Colon (tissue), 2 donors: ENCODE results near the gene HAPLN2.

Source experiments
- FAIRE-seq: peaks from 2 replicates; lab custom pipeline; 2012; peaks lifted over from hg19 to GRCh38; lab: Jason Lieb, UNC
- donor health status: control.
- donor health status: control.

Gene HAPLN2

DNA sequence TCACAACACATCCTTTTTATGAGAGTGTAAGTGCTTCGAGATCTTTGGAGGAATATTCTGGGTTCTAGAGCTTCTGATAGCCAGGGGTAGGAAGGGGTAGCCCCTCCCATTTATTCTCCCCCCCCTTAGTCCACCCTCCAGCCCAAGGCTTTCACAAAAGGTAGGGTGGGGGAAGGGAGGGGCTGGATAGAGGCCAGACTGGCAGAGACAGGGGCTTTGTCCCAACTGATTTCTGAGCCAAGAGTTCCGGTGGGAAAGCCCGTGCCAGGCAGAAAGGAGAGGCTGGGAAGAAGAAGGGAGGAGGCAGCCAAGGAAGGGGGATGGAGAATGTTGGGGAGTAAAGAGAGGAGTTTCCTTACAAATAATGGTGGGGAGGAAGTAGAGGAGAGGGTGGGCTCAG, 25.8 kb downstream of the HAPLN2 start:
- no peak for FAIRE-seq

DNA sequence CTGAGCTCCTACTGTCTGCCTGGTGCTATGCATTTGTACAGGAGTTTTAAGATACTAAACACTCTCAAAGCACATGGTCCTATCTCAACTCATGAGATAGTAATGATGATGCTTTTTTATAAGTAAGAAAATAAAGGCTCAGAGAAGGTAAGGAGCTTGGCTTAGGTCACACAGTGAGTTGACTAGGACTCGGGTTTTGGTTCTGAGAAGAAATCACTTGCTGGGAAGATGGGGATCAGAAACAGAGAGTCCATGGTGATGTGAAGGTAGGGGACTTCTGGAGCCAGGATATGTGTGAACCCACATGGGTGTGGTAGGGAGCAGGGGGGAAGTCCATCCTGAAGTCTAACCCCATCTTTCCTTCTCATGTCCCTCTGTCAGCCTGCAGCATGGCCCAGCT, 26.5 kb downstream of the HAPLN2 start:
- FAIRE-seq, result no peak

DNA sequence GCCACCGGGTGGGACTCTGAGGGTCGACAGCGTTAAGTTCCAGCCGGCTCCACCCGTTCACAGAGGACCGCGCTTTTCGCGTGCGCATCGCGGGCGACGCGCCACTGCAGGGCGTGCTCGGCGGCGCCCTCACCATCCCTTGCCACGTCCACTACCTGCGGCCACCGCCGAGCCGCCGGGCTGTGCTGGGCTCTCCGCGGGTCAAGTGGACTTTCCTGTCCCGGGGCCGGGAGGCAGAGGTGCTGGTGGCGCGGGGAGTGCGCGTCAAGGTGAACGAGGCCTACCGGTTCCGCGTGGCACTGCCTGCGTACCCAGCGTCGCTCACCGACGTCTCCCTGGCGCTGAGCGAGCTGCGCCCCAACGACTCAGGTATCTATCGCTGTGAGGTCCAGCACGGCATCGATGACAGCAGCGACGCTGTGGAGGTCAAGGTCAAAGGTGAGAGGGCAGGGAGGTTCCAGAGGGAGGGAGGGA, 27.6 kb downstream of the HAPLN2 start:
- FAIRE-seq, result no peak

DNA sequence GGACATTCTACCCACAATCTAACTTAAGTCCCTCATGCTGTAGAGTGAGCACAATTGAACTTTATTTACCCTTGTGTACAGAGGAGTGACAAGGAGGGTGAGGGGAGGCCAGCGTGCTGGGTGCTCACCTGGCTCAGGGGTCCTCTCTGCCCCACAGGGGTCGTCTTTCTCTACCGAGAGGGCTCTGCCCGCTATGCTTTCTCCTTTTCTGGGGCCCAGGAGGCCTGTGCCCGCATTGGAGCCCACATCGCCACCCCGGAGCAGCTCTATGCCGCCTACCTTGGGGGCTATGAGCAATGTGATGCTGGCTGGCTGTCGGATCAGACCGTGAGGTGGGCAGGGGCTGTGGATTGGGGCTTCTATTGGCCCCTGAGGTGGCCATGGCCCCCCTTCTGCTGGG, 28.1 kb downstream of the HAPLN2 start:
- FAIRE-seq, result no peak

DNA sequence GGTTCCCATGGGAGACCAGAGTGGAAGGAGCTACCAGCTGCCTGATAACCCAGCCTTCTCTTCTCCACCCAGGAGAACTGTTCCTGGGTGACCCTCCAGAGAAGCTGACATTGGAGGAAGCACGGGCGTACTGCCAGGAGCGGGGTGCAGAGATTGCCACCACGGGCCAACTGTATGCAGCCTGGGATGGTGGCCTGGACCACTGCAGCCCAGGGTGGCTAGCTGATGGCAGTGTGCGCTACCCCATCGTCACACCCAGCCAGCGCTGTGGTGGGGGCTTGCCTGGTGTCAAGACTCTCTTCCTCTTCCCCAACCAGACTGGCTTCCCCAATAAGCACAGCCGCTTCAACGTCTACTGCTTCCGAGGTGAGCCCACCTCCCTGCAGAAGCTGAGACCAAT, 29.3 kb downstream of the HAPLN2 start:
- FAIRE-seq, result no peak

DNA sequence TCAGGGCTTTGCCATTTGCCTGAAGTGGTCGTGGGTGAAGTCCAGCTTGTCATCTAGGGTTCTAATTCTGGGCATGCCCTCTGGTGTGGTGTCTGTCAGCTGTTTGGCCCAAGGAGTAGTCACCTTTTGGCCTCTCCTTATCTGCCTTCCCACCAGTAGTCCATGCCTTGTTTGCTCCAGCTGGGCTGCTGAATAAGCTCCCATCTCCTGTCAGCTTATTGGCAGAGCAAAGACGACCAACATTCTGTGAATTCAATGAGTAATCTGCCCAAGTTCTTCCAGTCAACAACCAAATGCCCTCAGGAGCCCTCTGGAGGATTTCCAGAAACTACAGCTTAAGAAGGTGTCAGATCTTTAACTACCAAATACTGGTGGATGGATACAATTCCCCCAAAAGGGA, 29.7 kb downstream of the HAPLN2 start:
- no peak for FAIRE-seq

DNA sequence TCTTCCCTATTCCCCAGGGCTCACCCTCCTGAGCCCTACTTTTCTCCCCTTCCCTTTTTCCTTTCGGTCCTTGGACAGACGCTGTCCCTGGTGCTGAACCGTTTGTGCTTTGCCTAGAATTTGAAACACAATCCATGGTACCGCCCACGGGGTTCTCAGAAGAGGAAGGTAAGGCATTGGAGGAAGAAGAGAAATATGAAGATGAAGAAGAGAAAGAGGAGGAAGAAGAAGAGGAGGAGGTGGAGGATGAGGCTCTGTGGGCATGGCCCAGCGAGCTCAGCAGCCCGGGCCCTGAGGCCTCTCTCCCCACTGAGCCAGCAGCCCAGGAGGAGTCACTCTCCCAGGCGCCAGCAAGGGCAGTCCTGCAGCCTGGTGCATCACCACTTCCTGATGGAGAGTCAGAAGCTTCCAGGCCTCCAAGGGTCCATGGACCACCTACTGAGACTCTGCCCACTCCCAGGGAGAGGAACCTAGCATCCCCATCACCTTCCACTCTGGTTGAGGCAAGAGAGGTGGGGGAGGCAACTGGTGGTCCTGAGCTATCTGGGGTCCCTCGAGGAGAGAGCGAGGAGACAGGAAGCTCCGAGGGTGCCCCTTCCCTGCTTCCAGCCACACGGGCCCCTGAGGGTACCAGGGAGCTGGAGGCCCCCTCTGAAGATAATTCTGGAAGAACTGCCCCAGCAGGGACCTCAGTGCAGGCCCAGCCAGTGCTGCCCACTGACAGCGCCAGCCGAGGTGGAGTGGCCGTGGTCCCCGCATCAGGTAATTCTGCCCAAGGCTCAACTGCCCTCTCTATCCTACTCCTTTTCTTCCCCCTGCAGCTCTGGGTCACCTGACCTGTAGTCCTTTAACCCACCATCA, 33.1 kb downstream of the HAPLN2 start:
- no peak for FAIRE-seq

DNA sequence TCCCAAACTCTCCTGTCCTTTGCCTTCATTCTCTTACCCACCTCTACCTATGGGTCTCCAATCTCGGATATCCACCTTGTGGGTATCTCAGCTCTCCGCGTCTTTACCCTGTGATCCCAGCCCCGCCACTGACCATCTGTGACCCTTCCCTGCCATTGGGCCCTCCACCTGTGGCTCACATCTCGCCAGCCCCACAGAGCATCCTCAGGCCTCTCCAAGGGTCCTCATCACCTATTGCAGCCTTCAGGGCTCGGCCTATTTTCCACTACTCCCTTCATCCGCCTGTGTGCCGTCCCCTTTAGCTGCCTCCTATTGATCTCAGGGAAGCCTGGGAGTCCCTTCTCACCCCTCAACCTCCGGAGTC, 33.8 kb downstream of the HAPLN2 start:
- no peak for FAIRE-seq

DNA sequence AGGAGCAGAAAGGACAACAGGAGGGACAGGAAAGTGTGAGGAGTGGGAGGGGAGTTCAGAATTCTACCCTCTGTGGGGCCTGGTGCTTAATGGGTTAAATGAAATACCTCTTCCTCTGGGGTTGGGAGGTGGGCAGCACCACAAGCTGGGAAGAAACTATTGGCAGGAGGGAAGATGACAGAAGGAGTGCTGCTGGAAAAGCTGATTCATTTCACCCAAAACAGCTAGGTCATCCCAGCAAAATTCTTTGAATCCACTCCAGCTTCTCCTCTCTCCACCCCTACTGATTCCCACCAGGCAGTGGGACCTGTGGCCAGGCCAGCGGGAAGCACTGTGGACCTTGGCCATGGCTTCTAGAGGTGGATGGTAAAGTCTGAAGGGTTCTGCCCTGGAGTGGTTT, 35.5 kb downstream of the HAPLN2 start:
- no peak for FAIRE-seq

DNA sequence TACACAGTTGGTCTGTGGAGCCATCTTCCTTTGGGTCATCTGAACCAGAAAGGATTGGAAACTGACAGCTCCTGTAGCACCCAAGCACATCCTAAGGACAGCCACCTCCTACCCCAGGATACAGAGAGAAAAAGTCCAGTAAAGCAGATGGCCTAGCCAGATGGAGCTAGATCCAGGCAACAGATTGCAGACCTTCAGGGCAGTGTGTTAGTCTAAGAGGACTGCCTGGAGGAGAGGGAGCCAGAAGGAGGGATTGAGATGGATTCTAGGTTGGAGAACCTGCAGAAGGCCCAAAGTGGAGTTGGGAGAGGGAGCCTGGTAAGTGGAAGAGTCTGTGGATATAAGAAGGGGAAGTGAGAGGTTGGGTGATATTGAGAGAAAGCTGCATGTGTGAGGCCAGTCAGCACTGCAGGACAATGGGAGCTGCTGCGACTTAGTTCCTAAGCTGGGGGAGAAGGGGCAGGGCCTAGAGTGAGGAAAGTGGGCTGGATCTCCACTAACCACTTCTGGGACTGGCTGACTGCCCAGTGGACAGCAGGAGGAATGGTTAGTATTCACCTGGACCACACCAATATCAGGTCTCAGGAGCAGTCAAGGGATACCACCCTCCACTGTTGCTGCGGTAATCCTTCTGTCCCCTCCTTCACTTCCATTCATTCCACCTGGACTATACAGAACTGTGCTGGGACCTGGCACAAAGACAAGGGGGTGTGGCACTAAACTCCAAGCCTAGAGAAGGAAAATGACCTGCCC, 36.1 kb downstream of the HAPLN2 start:
- no peak for FAIRE-seq

DNA sequence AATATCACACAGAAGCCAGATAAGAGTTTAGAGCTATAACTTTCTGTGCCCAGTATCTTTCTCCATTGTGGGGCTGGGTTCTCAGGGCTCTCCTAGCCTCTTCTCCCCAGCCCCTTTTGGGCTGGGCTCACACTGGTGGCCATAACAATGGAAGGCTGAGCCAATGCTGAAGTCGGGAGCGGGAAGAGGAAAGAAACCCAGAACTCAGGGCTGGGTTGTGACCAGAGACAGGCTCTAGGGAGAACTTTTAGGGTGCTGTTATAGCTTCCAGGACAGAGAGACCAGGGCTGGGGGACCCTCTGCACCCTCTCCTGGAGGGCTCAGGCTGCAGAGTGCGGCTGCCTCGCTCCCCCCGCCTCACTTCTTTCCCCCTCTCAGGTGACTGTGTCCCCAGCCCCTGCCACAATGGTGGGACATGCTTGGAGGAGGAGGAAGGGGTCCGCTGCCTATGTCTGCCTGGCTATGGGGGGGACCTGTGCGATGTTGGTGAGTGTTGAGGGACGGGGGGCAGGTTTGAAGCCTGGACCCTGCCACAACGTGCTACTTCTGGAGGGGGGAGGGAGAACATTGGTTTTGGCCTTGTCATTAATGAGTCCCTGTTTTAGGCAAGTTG, 36.8 kb downstream of the HAPLN2 start:
- no peak for FAIRE-seq

DNA sequence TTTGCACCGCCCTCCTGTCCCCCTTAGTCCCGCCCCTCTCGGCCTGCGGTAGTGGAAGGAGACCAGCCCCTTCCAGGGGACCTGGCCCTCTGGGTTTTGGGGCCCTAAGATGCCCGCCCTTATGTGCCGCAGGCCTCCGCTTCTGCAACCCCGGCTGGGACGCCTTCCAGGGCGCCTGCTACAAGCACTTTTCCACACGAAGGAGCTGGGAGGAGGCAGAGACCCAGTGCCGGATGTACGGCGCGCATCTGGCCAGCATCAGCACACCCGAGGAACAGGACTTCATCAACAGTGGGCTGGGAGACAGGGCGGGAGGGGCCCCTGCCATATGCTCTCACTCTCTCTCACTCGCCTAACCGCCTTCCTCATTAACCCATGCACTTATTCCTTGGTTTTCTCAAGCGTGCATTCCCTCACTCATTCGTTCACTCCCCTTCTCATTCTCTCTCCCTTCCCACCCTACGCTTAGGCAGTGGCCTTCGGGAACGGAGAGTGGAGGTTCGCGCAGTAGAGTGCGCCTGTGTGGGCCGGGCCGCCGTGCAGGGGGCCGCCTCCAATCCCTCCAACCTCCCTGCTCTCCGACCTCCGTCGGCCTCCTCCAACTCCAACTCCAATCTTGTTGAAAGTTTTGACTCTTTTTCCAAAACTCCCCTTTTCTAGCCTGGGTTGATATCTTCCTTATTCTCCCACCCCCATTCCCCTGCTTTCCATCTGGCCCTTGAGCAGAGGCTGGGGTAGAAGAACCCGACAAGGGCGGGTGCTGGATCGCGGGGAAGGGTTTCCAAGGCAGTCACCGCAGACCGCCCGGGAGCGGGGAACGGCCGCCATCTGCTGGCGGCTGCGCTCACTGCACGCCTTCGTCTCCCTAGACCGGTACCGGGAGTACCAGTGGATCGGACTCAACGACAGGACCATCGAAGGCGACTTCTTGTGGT, 37.9 kb downstream of the HAPLN2 start:
- FAIRE-seq, result no peak

DNA sequence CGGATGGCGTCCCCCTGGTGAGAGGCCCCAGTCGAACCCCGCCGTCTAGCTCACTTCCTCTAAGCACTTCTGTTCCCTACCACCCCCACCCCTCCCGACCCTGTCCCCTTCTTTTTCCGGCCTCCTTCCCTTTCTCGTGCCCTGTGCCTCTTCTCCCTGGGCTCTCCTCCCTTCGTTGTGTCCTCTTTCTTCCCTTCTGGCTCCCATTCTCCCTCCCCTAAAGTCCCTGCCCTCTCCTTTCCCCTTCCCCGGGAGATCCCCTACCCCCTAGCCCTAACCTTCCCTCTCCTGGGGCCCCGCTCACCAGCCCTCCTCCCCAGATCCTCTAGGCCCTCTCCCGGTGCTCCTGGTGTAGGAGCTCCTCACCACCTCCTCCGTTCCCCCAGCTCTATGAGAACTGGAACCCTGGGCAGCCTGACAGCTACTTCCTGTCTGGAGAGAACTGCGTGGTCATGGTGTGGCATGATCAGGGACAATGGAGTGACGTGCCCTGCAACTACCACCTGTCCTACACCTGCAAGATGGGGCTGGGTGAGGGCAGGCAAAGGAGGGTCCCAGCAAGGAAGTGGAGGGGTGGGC, 38.6 kb downstream of the HAPLN2 start:
- FAIRE-seq, result no peak

DNA sequence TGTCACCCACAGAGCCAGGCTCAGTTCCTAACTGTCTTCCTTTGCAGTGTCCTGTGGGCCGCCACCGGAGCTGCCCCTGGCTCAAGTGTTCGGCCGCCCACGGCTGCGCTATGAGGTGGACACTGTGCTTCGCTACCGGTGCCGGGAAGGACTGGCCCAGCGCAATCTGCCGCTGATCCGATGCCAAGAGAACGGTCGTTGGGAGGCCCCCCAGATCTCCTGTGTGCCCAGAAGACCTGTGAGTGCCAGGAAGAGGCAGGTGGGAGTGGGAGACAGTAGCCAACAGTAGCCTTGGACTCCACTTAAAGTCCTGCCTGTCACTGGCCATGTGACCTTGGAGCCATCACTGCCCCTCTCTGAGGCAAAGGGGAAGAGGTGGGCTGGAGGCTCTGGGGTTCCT, 39.3 kb downstream of the HAPLN2 start:
- FAIRE-seq, result no peak

DNA sequence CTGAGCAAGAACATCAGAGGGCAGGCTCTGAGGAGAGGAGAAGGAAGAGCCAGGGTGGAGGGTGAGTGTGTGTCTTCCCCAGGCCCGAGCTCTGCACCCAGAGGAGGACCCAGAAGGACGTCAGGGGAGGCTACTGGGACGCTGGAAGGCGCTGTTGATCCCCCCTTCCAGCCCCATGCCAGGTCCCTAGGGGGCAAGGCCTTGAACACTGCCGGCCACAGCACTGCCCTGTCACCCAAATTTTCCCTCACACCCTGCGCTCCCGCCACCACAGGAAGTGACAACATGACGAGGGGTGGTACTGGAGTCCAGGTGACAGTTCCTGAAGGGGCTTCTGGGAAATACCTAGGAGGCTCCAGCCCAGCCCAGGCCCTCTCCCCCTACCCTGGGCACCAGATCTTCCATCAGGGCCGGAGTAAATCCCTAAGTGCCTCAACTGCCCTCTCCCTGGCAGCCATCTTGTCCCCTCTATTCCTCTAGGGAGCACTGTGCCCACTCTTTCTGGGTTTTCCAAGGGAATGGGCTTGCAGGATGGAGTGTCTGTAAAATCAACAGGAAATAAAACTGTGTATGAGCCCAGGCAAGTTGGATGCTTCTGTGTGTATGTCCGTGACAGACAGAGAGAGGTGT, 39.8 kb downstream of the HAPLN2 start:
- no peak for FAIRE-seq

DNA sequence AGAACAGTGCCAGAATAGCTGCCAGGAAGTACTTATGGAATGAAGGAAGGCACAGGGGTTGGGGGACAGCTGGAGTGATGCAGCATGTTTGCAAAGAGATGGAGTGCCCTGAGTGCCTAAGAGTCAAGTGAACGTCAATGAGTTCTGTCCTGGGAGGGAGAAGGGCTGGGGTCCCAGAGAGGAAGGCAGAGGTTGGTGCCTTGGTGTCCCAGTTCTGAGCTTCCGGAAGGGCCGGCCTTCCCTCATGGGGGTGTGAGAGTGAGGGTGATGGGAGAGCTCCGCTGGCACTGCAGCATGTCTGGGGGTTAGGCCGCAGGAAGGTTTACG, 40.4 kb downstream of the HAPLN2 start:
- no peak for FAIRE-seq

DNA sequence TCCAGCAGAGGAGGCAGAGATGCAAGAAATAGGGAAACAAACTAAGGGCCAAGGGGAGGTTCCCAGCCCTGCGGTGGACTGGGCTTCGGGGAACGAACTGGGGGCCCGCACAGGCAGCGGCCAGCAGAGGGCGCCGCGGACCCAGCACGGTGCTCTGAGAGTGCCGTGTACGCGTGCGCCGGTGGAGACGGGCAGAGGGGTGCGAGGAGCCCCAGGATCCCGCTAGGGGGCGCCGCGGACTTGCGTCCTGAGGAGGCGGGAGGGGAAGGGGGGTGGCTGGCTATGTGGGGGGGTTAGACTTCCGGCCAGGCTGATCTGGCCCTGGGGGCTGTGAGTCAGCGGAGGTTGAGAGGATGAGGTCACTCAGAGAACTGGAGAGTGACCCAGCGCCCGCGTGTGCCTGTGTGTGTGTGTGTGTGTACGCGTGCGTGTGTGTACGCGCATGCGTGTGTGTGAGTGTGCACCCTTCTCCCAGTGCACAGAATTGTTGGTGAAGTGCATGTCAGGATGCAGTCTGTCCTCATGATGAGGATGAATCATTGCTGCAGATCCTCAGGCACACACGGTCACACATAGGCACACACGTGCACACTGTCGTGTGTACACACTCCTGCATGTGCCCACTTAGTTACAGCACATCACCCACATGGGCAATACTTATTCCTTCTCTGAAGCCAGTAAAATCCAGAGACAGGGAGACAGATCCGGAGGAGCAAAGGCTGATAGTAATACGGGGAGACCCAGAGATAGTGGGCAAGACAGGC, 41.0 kb downstream of the HAPLN2 start:
- no peak for FAIRE-seq

DNA sequence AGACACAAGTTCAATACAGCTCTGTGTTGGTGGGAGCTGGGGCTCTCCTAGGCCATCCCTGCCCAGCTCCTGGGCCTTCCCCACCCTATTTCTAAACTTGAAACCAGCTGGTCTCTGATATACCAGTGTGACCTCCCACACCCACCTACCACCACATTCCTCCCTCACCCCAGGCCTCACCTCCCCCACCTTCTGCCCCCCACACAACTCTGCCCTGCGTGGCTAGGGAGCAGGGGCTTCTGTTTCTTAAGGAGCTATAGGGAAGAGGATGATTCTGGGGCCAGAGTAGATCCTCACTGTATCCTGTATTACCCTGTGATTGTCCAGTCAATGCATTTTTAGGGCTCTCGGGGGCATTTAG, 41.5 kb downstream of the HAPLN2 start:
- no peak for FAIRE-seq

DNA sequence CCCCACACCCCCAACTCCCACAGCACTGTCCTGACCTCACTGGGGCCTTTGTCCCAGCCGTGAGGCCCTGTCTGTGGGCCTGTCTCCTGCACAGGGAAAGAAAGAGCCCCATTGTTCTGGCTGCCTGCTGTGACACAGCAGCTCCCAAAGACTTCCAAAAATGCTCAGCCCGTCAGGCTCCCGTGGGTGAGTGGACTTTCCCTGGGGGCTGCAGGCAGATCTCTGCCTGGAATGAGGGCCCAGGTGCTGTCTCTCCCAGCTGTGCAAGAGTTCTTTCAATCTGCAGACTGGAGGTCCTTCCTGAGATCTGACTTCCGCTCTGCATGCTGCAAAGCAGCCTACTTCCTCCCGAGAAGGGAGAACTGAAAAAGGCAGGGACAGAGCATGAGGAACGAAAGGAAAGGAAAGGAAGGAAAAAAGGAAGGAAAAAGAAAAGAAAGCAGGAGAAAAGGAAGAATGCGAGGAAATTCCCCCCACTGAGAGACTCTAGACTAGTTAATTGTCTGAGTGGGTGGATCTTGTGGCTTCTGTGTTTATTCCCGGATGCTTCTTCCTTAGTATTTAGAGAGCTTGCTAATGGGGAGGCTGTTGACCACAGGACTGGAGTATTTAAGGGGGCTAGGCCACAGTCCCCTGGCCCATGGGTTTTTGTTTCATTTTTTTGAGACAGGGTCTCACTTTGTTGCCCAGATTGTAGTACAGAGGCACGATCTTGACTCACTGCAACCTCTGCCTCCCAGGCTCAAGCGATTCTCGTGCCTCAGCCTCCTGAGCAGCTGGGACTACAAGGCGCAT, 43.0 kb downstream of the HAPLN2 start:
- no peak for FAIRE-seq

DNA sequence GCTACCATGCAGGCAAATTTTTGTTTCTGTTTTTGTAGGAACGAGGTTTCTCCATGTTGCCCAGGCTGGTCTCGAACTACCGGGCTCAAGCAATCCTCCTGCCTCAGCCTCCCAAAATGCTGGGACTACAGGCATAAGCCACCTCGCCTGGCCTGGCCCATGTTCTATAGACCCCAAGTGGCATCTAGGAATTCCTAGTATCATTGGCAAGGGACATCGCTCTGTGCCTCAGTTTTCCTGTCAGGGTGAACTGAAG, 43.5 kb downstream of the HAPLN2 start:
- no peak for FAIRE-seq
